ENCODE measurements around the gene GYPC.

GYPC gene

GRCh38 chr2:126652323-126652891, 3.6 kb upstream of the GYPC start:
- no peak for DNase-seq

GRCh38 chr2:126653109-126653508, 2.8 kb upstream of the GYPC start:
- DNase-seq: no peak

- no peak for DNase-seq
Observed at GRCh38 chr2:126653761-126654160, 2.2 kb upstream of the GYPC start.

DNA sequence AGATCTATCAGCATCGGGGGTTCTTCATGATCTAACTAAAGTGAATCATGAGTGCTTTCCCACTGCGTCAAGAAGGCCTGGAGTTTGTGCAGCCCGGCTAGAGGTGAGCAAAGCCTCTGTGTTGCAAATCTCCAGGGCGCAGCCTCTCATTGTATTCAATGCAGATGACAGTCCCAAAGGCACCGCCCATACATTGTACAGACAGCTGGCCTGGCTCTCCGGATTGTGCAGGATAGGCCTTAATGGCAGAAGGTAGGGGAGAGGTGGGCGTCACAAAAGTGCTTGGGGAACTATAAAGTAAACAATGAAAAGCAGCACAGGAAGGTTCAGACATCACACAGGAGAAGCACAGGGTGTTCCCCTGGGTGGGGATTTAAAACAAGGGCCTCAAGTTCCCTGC, 907 bp upstream of the GYPC start:
- DNase-seq: no peak

GRCh38 chr2:126656431-126657147, 631 bp downstream of the GYPC start:
- no peak for DNase-seq

DNA sequence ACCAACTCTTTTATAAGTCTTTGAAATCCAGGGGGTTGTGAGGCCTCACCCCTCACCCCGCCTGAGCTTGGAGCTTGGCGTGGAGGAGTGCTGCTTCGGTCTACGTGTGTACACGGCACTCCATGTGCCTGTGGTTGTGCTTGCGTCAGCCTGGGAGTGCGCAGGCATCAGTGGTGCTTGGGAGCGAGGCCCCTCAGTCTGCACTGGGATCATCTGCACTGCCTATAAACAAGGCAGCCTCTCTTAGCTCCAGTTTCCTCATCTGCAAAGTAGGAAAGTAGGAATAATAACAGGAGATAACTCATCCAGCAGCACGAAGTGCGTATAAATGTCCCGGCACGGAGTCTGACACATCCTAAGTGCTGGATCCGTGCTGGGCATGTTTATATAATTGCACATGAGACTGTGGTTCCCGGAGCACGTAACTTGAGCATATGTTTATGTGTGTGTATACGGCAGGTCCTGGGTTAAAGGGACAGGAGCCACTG, 1.2 kb downstream of the GYPC start:
- DNase-seq: peak; percentile 66

GRCh38 chr2:126657636-126658318, 1.8 kb downstream of the GYPC start:
- DNase-seq: peak; percentile 66

- DNase-seq: no peak
Observed at GRCh38 chr2:126658319-126658904, 2.5 kb downstream of the GYPC start.

DNA sequence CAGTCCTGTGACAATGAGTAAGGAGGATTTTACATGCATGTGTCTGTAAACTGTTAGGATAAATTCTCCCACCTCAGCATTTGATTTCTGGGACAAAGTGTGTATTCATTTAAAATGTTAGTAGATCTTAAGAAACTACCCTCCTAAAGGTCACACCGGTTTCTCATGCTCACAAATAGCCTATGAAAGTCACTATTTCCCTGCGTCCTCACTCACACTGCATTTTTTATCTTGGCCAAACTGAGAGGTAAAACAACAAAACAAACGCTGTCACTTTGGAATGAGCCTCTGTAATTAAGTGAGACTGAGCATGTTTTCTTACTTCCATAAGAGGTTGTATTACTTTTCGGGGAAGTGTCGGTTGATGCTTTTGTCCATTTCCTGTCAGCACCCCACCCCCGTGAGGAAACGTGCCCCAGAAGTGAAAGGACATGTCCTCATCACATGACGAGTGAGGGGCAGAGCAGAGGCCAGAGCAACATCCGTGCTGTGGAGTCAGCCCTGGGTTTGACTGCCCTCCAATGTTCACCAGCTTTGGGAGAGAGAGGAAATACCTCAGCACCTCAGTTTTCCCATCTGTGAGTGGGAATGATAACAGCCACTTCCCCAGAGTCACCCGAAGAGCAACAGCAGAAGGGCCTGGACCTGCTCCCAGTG, 3.1 kb downstream of the GYPC start:
- no peak for DNase-seq

- DNase-seq: no peak
Observed at GRCh38 chr2:126659562-126660467, 3.9 kb downstream of the GYPC start.

GRCh38 chr2:126660971-126661370, 5.0 kb downstream of the GYPC start:
- DNase-seq: no peak

DNA sequence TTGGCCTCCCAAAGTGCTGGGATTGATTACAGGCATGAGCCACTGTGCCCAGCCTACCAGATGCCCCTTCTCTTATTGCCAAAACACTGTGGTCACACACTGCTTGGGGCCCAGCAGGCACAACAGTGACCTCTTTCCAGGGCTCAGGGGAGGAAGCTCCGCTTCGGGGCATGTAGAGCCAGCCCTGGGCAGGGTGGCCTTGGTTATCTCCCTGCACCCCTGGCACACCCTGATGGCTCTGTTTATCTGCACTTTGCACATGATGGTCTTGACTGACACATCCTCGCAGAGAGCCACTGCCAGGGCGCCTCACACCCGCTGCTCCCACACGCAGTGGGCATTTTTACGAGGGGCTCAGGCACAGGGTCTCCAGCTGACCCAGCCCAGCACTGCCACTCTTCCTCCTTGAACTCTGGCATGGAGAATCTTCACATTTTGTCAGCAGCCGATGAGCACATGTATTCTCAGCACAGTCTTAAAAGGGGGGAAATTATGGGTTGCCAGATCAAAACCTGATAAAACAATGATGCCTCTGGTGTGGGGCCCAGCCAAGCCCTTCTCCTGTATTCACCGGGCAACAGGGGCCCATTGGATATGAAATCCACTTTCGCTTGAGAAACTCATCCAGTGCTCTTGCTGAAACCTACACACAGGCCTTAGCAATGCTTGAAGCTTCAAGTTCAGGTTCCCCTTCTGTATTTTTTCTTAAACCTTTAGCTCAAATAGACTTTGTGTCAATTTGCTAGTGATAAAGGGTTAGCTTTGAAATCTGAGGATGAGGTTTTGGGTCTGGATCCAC, 5.9 kb downstream of the GYPC start:
- no peak for DNase-seq

DNA sequence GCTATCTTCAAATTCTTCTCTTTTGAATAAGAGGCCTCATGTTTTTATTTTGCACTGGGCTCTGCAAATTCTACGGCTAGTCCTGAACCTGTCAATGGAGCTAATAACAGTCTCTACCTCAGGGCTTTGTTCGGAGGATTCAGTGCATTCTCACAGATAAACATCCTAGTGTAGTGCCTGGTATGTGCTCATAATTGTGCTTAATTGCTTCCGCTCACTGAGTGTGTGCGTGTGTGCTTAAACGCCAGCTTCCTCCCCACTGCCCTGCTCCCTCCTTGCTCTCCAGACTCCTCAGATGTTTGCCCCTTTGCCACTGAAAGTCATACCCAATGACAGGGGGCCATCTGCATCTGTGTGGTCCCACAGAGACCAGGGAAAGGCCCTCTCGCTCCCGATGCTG, 6.7 kb downstream of the GYPC start:
- DNase-seq: no peak

GRCh38 chr2:126663184-126663963, 7.4 kb downstream of the GYPC start:
- DNase-seq: no peak

- DNase-seq: no peak
Observed at GRCh38 chr2:126664234-126664633, 8.3 kb downstream of the GYPC start.

DNA sequence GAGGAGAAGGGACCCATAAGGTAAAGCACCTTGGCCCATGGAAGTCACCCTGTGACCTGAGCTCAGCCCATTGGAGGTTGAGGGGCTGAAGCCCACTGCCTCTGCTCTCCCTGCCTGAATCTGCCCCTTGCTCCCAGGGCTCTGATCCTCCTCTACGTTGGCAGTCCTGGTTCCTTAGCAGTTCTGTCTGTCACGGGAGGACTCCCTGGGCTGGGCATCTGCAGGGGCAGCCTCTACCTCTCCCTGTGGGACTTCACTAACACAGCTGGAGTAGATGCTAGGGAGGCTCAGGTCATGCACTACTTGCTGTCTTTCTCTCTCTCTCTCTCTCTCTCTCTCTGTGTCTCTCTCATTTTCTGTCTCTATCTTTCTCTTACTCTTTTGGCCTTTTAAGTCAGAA, 8.7 kb downstream of the GYPC start:
- no peak for DNase-seq

DNA sequence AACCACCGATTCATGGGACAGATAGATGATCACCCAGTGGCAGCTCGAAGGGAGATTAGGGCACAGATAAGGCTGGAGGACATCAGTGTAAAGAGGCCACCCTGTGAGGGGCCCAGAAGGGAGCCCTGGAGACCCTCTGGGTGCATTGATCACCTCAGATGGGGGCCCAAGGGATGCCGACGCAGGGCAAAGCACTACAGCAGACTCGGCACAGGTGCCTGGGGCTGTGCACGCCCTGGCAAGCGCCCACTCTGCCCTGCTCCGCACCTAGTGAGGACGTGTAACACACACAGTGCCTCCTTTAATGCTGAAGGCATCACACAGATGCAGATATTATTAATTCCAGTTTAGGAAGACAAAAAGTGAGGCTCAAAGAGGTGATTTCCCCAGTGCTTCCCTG, 9.5 kb downstream of the GYPC start:
- no peak for DNase-seq

GRCh38 chr2:126668254-126668653, 12.3 kb downstream of the GYPC start:
- no peak for DNase-seq

DNA sequence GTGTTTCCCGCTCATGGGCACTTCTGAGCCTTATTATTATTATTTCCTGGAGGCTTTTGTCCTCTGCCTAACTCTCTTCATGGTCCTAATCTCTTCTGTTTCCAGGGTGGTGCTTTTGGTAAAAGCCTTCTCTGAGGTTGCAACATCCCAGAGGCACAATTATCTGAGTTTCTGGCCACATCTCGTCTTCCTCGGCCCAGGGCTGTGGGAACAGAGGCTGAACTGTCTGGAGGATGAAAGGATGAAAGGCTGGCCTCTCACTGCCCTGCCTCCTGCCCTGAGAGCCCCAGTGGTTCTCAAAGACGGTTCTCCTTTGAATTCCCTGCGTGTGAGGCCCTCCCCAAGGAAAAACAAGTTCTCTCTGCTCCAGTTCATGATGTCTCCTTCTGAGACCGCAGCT, 13.8 kb downstream of the GYPC start:
- DNase-seq: no peak

DNA sequence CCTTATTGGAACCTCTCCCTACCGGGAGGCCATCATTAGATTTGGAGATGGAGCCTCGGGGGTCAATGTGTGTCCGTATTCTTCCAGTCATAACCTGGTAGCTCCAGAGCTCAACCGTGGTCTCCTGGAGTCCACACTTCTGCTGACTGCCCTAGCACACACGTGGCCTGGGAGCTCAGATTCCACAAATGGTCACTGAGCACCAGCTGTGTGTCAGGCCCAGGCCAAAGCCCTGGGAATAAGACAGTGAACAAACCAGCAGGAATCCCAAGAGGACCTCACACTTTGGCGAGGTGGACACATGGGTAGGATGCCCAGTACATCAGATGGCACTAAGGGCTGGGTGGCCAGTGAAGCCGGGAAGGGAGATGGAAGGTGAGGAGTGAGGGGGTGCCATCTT, 15.5 kb downstream of the GYPC start:
- DNase-seq: no peak

Data from NCI-H2227 treated with DMSO at 0.1 percent for 48 hours (cell line).